ENCODE measurements around the gene RGL2. TPM values are rescaled to one million over a fixed set of nuclear protein-coding genes. Genes with fewer than 3 reads are reported as not detected.

The RGL2 gene
- total RNA-seq, 1 donor from 2014 or later, result 117 TPM

- H3K4me1 ChIP-seq, result peaks cover 28% of the 10 kb centered on the region
Measured at GRCh38 chr6:33248643-33248931, 50.2 kb downstream of the RGL2 start.

GRCh38 chr6:33247977-33248642, 50.6 kb downstream of the RGL2 start:
- Histone ChIP-seq H3K9me3 (no peaks in the 10 kb centered on the region), H3K27me3 (ENCODE audit: low read depth) (no peaks in the 10 kb centered on the region), H3K4me3 (peak overlapping the region; percentile 69), H3K36me3 (peaks cover 23% of the 10 kb centered on the region), H3K27ac (peak overlapping the region; percentile 92), H3K4me1 (peaks cover 28% of the 10 kb centered on the region)
- intact Hi-C loops (cut with DNase I), result no loop called here
- peak; percentile 97 for TF ChIP-seq CTCF (IDR thresholded peaks at IDR 0.05)
- DNase-seq (peak; percentile 91), ATAC-seq (peak; percentile 88 to 93)

More at GRCh38 chr6:33248643-33248931, 50.2 kb downstream of the RGL2 start:
- peak; percentile 13 for TF ChIP-seq CTCF (IDR thresholded peaks at IDR 0.05)
- Histone ChIP-seq H3K27me3 (ENCODE audit: low read depth) (no peaks in the 10 kb centered on the region), H3K27ac (peak overlapping the region; percentile 92), H3K4me3 (peak overlapping the region; percentile 69), H3K9me3 (no peaks in the 10 kb centered on the region), H3K36me3 (peaks cover 23% of the 10 kb centered on the region)
- DNase-seq (no peak), ATAC-seq (peak; percentile 3 to 25)
- intact Hi-C loops (cut with DNase I), result no loop called here

GRCh38 chr6:33243476-33243875, 55.3 kb downstream of the RGL2 start:
- no peaks in the 10 kb centered on the region for H3K36me3 ChIP-seq
- intact Hi-C loops (cut with DNase I), result no loop called here

GRCh38 chr6:33241968-33242367, 56.8 kb downstream of the RGL2 start:
- intact Hi-C loops (cut with DNase I), result no loop called here
- ATAC-seq (no peak), DNase-seq (no peak)
- no peaks in the 10 kb centered on the region for H3K9me3 ChIP-seq
- no peak overlapping the region for H3K27ac ChIP-seq
- H3K4me1 ChIP-seq, result no peaks in the 10 kb centered on the region
- H3K4me3 ChIP-seq, result no peak overlapping the region
- TF ChIP-seq CTCF (IDR thresholded peaks at IDR 0.05), result no peak
- no peaks in the 10 kb centered on the region for H3K27me3 ChIP-seq (ENCODE audit: low read depth)
- H3K36me3 ChIP-seq, result no peaks in the 10 kb centered on the region

More at GRCh38 chr6:33243476-33243875, 55.3 kb downstream of the RGL2 start:
- DNase-seq, result no peak
- H3K4me3 ChIP-seq, result no peak overlapping the region
- no peaks in the 10 kb centered on the region for H3K9me3 ChIP-seq
- H3K4me1 ChIP-seq, result peaks cover 9% of the 10 kb centered on the region
- H3K27ac ChIP-seq, result no peak overlapping the region
- ATAC-seq, result no peak
- no peak for TF ChIP-seq CTCF (IDR thresholded peaks at IDR 0.05)
- no peaks in the 10 kb centered on the region for H3K27me3 ChIP-seq (ENCODE audit: low read depth)

Small RNA genes within 50 kb of the gene (microRNA-seq; reads per million reads assigned to microRNA genes)
- gene MIR6834 (ENCODE audit: borderline number of aligned reads), result not detected
- not detected for gene MIR6873 (ENCODE audit: borderline number of aligned reads)

Other genes with a start within 250 kb of the RGL2 start
- 600 TPM for gene HLA-DPA1, start 225.3 kb downstream of the RGL2 start, total RNA-seq
- 483 TPM for gene HLA-DPB1, start 223.0 kb downstream of the RGL2 start, total RNA-seq
- 0.77 TPM for gene COL11A2, start 106.5 kb downstream of the RGL2 start, total RNA-seq
- gene RXRB, start 98.3 kb downstream of the RGL2 start, total RNA-seq, result 47.4 TPM
- gene SLC39A7, start 98.1 kb downstream of the RGL2 start, total RNA-seq, result 76.0 TPM
- 13.3 TPM for gene HSD17B8, start 94.3 kb downstream of the RGL2 start, total RNA-seq
- gene RING1, start 90.4 kb downstream of the RGL2 start, total RNA-seq, result 43.1 TPM
- gene VPS52, start 27.1 kb downstream of the RGL2 start, total RNA-seq, result 59.7 TPM
- 1,662 TPM for gene RPS18, start 26.9 kb downstream of the RGL2 start, total RNA-seq
- gene B3GALT4, start 21.8 kb downstream of the RGL2 start, total RNA-seq, result 19.6 TPM
- gene WDR46, start 9.7 kb downstream of the RGL2 start, total RNA-seq, result 34.4 TPM
- 32.9 TPM for gene PFDN6, start 9.3 kb downstream of the RGL2 start, total RNA-seq
- 206 TPM for gene TAPBP, start 15.1 kb upstream of the RGL2 start, total RNA-seq
- 27.5 TPM for gene ZBTB22, start 18.8 kb upstream of the RGL2 start, total RNA-seq
- gene DAXX, start 24.0 kb upstream of the RGL2 start, total RNA-seq, result 36.0 TPM
- 2.7 TPM for gene KIFC1, start 92.9 kb upstream of the RGL2 start, total RNA-seq
- gene PHF1, start 112.1 kb upstream of the RGL2 start, total RNA-seq, result 69.7 TPM
- gene CUTA, start 119.2 kb upstream of the RGL2 start, total RNA-seq, result 153 TPM
- gene SYNGAP1, start 121.1 kb upstream of the RGL2 start, total RNA-seq, result 21.6 TPM
- gene ZBTB9, start 155.6 kb upstream of the RGL2 start, total RNA-seq, result 9.5 TPM